ENCODE data around the gene TTC7B. TPM values are rescaled to one million over a fixed set of nuclear protein-coding genes. Genes with fewer than 3 reads are reported as not detected.

TTC7B gene
- total and polyA plus RNA-seq, 9 of the 15 experiments (the other 6 are each of a cell fraction or from before 2014, with no cell fraction given) = 2.2 to 77.2 (median 36.7) TPM

GRCh38 chr14:90773196-90773486, 43.1 kb downstream of the TTC7B start:
- no peak overlapping the region for H3K4me3 ChIP-seq
- CTCF ChIA-PET (ENCODE audit: low intra/inter-chr PET ratio) = no interaction called here
- TF ChIP-seq ZNF778 (CRISPR knock-in tag; IDR thresholded peaks at IDR 0.05) (no peak), ZKSCAN3 (CRISPR knock-in tag; IDR thresholded peaks at IDR 0.05) (no peak), FOSL1 (tag; conservative IDR thresholded peaks at IDR 0.05) (no peak), RFX7 (CRISPR knock-in tag; IDR thresholded peaks at IDR 0.05) (no peak), ZNF274 (IDR thresholded peaks at IDR 0.05; ENCODE audit: borderline replicate concordance, low read depth, low read length) (no peak), HNRNPLL (IDR thresholded peaks at IDR 0.05; ENCODE audit: low read depth, low read length, poor library complexity, severe bottlenecking) (no peak)
- TF ChIP-seq, protein P1, sequence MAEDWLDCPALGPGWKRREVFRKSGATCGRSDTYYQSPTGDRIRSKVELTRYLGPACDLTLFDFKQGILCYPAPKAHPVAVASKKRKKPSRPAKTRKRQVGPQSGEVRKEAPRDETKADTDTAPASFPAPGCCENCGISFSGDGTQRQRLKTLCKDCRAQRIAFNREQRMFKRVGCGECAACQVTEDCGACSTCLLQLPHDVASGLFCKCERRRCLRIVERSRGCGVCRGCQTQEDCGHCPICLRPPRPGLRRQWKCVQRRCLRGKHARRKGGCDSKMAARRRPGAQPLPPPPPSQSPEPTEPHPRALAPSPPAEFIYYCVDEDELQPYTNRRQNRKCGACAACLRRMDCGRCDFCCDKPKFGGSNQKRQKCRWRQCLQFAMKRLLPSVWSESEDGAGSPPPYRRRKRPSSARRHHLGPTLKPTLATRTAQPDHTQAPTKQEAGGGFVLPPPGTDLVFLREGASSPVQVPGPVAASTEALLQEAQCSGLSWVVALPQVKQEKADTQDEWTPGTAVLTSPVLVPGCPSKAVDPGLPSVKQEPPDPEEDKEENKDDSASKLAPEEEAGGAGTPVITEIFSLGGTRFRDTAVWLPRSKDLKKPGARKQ (CRISPR knock-in tag; IDR thresholded peaks at IDR 0.05) = no peak
- 0 out of 2 replicates have a peak, but pooled peaks cover 3% of the 10 kb centered on the region for H3K9me3 ChIP-seq (replicated peaks; ENCODE audit: control insufficient read depth, insufficient read depth, low read depth, low read length)
- H3K79me2 ChIP-seq (ENCODE audit: control insufficient read depth, insufficient read depth, low read length) = no peaks in the 10 kb centered on the region
- H4K20me1 ChIP-seq (replicated peaks; ENCODE audit: control insufficient read depth, insufficient read depth, low read length) = no peaks in the 10 kb centered on the region; the same call in 1 of the 2 replicates
- no TSS peak for BruUV-seq (replicated peaks)
- ATAC-seq (no peak), FAIRE-seq (no peak), DNase-seq (ENCODE audit: extremely low read depth in 1 of 4, low spot score in 3 of 4) (no peak)
- peaks cover 2 to 3% of the 10 kb centered on the region in 2 experiments; a peak in 3 of 5 replicates for H3K4me1 ChIP-seq (replicated peaks in 1 of 2; ENCODE audit: control insufficient read depth in 2 of 2, insufficient read depth in 2 of 2, low read length in 2 of 2)
- POLR2A ChIA-PET = no interaction called here
- no peaks in the 10 kb centered on the region for H3K9me1 ChIP-seq (ENCODE audit: control insufficient read depth, insufficient read depth, low read length)
- H3K27ac ChIP-seq (ENCODE audit: extremely low read depth, low read depth, low read length) = no peak overlapping the region
- intact Hi-C loops (cut with micrococcal nuclease) (loop anchor here (10.0 kb wide), 1 partner anchor 122 kb away; no protein-coding TSS in a partner anchor), in situ Hi-C loops (cut with MboI) (no loop called here)
- no peak overlapping the region for H3K4me2 ChIP-seq (ENCODE audit: insufficient read depth, low read length)
- H3K36me3 ChIP-seq (ENCODE audit: control insufficient read depth, insufficient read depth, low read length) = peaks cover 51% of the 10 kb centered on the region; the same call in 2 of the 3 replicates
- no peaks in the 10 kb centered on the region for H3K27me3 ChIP-seq (ENCODE audit: control insufficient read depth in 2 of 2, insufficient read depth in 2 of 2, low read length in 2 of 2)
- no peak overlapping the region for H2AFZ ChIP-seq (ENCODE audit: low read depth, low read length)
- no peak overlapping the region for H3K9ac ChIP-seq (ENCODE audit: insufficient read depth in 1 of 2, low read depth in 2 of 2, low read length in 2 of 2)
- 42% methylated on average over 1 of the region's 1 CpG for WGBS (ENCODE audit: insufficient coverage, low coverage, missing lambda C conversion rate)

Measured in K562 (cell line).